Smooth muscle cell (in vitro differentiated cells): ENCODE results near the gene KIAA2012. TPM values are rescaled to one million over a fixed set of nuclear protein-coding genes. Genes with fewer than 3 reads are reported as not detected.
A peak's percentile ranks its signal among the peaks of the same experiment; 100 is the strongest.
"Not testable (repeated sequence)": the region's sequence is repeated elsewhere in the genome, so short reads cannot be mapped to it uniquely, and the experiment has no call there.

Experiments
- DNase-seq: peaks from one replicate; lab custom pipeline; 2025; ENCODE audit not compliant: unreplicated experiment; lab: John Stamatoyannopoulos, UW
- H2AFZ ChIP-seq: fragments of 200-600 bp; sonication (generic); 2 replicates; pipeline ENCODE4 v1.6.0; 2016; ENCODE audit warnings: antibody characterized with exemption, low read depth, mild to moderate bottlenecking
- H3F3A ChIP-seq: fragments of 200-600 bp; sonication (generic); 2 replicates; pipeline ENCODE4 v1.6.0; 2017; ENCODE audit warnings: antibody characterized with exemption, low read depth
- H3K27ac ChIP-seq: fragments of 200-600 bp; sonication (generic); 2 replicates; pipeline ENCODE4 v1.5.1; 2016; ENCODE audit warnings: low read depth, mild to moderate bottlenecking
- H3K27me3 ChIP-seq: fragments of 200-600 bp; sonication (generic); 2 replicates; pipeline ENCODE4 v1.6.1; 2016; ENCODE audit warnings: low read depth, mild to moderate bottlenecking
- H3K36me3 ChIP-seq: fragments of 200-600 bp; sonication (generic); 2 replicates; pipeline ENCODE4 v1.5.1; 2016; ENCODE audit warnings: low read depth
- H3K4me1 ChIP-seq: fragments of 200-600 bp; sonication (generic); 2 replicates; pipeline ENCODE4 v1.5.1; 2016; ENCODE audit warnings: low read depth
- H3K4me2 ChIP-seq: fragments of 200-600 bp; sonication (generic); 2 replicates; pipeline ENCODE4 v1.6.0; 2016; ENCODE audit warnings: mild to moderate bottlenecking
- H3K4me3 ChIP-seq: fragments of 200-600 bp; sonication (generic); 2 replicates; pipeline ENCODE4 v1.5.1; 2016; ENCODE audit warnings: mild to moderate bottlenecking
- H3K79me2 ChIP-seq: fragments of 200-600 bp; sonication (generic); 2 replicates; pipeline ENCODE4 v1.6.0; 2016; ENCODE audit warnings: low read depth, mild to moderate bottlenecking
- H3K9ac ChIP-seq: fragments of 200-600 bp; sonication (generic); 2 replicates; pipeline ENCODE4 v1.6.0; 2016; ENCODE audit warnings: low read depth
- H3K9me3 ChIP-seq: fragments of 200-600 bp; sonication (generic); replicated peaks from 2 replicates; pipeline ENCODE4 v1.5.1; 2016; ENCODE audit warnings: low read depth
- H4K20me1 ChIP-seq: fragments of 200-600 bp; sonication (generic); 2 replicates; pipeline ENCODE4 v1.6.0; 2016; ENCODE audit warnings: low read depth
- WGBS: methylation state at CpG from one replicate; pipeline ENCODE4 v1.1.7; 2016; ENCODE audit warnings: low lambda C conversion rate; 5-methylcytosine and 5-hydroxymethylcytosine counted together
- polyA plus RNA-seq: library from polyadenylated mRNA; unstranded; fragments of >200 nt; fragmentation: Nextera tagmentation; extraction: Ambion mirVana; gene quantifications from 2 replicates; pipeline ENCODE4 v1.2.1, GENCODE V29; 2016
- total RNA-seq: library from RNA; depleted of rRNA; stranded (reverse); fragments of >200 nt; gene quantifications from 2 replicates; pipeline ENCODE4 v1.2.3, GENCODE V29; 2014
- TF ChIP-seq, protein P1 (sequence below): fragments of 200-600 bp; sonication (generic); IDR thresholded peaks from 2 replicates; pipeline ENCODE4 v1.5.1; 2017; ENCODE audit warnings: borderline replicate concordance, mild to moderate bottlenecking, antibody characterized with exemption; ENCODE audit not compliant: insufficient read depth, poor library complexity, severe bottlenecking

The KIAA2012 gene
- total and polyA plus RNA-seq, 2 experiments from 2014 or later: not detected

- H3F3A ChIP-seq: peaks cover 7% of the 10 kb centered on the region
- no peak overlapping the region for H3K27ac ChIP-seq
- TF ChIP-seq, protein P1, sequence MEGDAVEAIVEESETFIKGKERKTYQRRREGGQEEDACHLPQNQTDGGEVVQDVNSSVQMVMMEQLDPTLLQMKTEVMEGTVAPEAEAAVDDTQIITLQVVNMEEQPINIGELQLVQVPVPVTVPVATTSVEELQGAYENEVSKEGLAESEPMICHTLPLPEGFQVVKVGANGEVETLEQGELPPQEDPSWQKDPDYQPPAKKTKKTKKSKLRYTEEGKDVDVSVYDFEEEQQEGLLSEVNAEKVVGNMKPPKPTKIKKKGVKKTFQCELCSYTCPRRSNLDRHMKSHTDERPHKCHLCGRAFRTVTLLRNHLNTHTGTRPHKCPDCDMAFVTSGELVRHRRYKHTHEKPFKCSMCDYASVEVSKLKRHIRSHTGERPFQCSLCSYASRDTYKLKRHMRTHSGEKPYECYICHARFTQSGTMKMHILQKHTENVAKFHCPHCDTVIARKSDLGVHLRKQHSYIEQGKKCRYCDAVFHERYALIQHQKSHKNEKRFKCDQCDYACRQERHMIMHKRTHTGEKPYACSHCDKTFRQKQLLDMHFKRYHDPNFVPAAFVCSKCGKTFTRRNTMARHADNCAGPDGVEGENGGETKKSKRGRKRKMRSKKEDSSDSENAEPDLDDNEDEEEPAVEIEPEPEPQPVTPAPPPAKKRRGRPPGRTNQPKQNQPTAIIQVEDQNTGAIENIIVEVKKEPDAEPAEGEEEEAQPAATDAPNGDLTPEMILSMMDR: no peak
Observed at GRCh38 chr2:202133200-202133908, 60.3 kb downstream of the KIAA2012 start.

DNA sequence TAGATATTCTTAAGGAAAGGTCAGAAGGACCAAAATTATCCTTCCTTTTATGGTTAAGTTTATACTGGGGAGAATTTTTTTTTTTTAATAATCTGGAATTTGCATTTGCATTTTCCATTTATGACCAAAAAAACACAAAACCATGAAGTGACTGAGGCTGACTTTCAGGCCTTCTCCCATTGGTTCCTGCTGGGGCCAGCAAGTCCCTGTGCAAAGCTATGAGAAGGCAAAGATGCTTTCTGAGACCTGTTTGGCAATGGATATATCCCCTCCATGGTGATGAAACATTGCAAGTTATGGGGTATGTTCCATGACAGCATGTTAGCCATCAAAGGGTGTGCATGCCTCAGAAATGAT, 60.8 kb downstream of the KIAA2012 start:
- Histone ChIP-seq H3K4me3 (no peak overlapping the region), H3K27me3 (no peaks in the 10 kb centered on the region), H3F3A (peaks cover 7% of the 10 kb centered on the region), H2AFZ (no peak overlapping the region), H3K4me2 (no peak overlapping the region), H3K36me3 (no peaks in the 10 kb centered on the region), H3K9me3 (no peaks in the 10 kb centered on the region), H4K20me1 (peaks cover 7% of the 10 kb centered on the region), H3K79me2 (no peaks in the 10 kb centered on the region), H3K4me1 (no peaks in the 10 kb centered on the region), H3K9ac (no peak overlapping the region), H3K27ac (no peak overlapping the region)
- TF ChIP-seq, protein P1: no peak
- DNase-seq: no peak

More at GRCh38 chr2:202133200-202133908, 60.3 kb downstream of the KIAA2012 start:
- Histone ChIP-seq H4K20me1 (peaks cover 7% of the 10 kb centered on the region), H3K9ac (no peak overlapping the region), H3K79me2 (no peaks in the 10 kb centered on the region), H3K4me1 (no peaks in the 10 kb centered on the region), H3K9me3 (no peaks in the 10 kb centered on the region), H2AFZ (no peak overlapping the region), H3K36me3 (no peaks in the 10 kb centered on the region), H3K4me3 (no peak overlapping the region), H3K4me2 (no peak overlapping the region), H3K27me3 (no peaks in the 10 kb centered on the region)
- WGBS: 81% methylated on average over 5 of the region's 5 CpGs
- DNase-seq: no peak

DNA sequence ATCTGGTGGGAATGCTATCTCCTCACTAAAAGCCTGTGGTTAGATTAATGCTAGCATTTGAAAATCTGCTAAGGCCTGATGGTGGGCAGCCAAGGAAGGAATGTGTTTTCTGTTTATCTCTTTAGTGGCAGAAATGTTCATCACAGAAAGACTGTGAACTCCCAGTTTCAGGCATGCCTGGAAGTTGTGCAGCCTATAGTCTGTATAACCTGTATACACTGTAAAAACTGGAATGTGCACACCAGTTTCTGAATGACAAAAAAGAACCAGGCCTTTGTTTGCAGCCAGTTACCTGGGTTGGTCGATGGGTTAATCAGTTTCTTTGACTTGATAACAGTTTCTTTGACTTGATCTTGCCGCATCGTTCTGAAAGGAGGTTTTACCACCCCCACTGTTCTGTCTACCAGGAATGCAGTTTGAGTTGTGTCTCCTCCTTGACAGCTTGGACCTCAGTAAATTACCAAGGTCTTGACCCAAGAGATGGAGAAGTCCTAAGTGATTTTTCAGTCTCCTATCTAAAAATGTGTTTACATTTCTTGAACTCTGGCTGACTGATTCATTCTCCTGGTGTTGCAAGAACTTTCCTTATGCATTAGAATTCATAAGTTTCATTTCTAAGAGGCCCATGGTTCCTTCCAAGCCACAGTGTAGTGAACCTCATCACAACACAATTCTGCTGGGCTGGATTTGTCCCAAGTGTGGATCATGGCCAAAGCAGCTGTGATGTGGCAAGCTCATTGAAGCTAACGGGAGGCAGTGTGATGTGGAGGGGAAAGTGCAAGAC, 62.2 kb downstream of the KIAA2012 start:
- no peak overlapping the region for H2AFZ ChIP-seq
- TF ChIP-seq, protein P1: no peak
- H3K79me2 ChIP-seq: no peaks in the 10 kb centered on the region
- peak; percentile 11 for DNase-seq
- peak overlapping the region; percentile 67 for H3K27ac ChIP-seq
- peaks cover 7% of the 10 kb centered on the region for H4K20me1 ChIP-seq
- no peaks in the 10 kb centered on the region for H3K36me3 ChIP-seq
- no peak overlapping the region for H3K9ac ChIP-seq
- H3K9me3 ChIP-seq: no peaks in the 10 kb centered on the region
- H3K27me3 ChIP-seq: no peaks in the 10 kb centered on the region
- no peaks in the 10 kb centered on the region for H3K4me1 ChIP-seq
- WGBS: 32% methylated on average over 4 of the region's 4 CpGs
- H3F3A ChIP-seq: peaks cover 7% of the 10 kb centered on the region
- no peak overlapping the region for H3K4me3 ChIP-seq
- H3K4me2 ChIP-seq: peak overlapping the region; percentile 72

DNA sequence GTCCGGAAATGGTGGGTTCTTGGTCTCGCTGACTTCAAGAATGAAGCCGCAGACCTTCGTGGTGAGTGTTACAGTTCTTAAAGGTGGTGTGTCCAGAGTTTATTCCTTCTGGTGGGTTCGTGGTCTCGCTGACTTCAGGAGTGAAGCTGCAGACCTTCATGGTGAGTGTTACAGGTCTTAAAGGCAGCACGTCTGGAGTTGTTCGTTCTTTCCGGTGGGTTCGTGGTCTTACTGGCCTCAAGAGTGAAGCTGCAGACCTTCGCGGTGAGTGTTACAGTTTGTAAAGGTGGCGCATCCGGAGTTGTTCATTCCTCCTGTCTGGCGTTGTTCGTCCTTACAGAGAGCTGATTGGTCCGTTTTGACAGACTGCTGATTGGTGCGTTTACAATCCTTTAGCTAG, 63.0 kb downstream of the KIAA2012 start:
- not testable (repeated sequence) for DNase-seq

More for the DNA sequence above, 63.0 kb downstream of the KIAA2012 start:
- not testable (repeated sequence) for H3K9ac ChIP-seq, H3K4me3 ChIP-seq, H3K9me3 ChIP-seq, H2AFZ ChIP-seq, H3F3A ChIP-seq, H4K20me1 ChIP-seq, H3K4me1 ChIP-seq, H3K36me3 ChIP-seq, H3K27me3 ChIP-seq, H3K79me2 ChIP-seq
- Histone ChIP-seq H3K4me2 (peak overlapping the region; percentile 72), H3K27ac (peak overlapping the region; percentile 67)
- 85% methylated on average over 18 of the region's 18 CpGs for WGBS
